Endometrial microvascular endothelial cells (primary cell): ENCODE data around the gene LRRC63. TPM values are rescaled to one million over a fixed set of nuclear protein-coding genes. Genes with fewer than 3 reads are reported as not detected.
"Not testable (repeated sequence)": the region's sequence is repeated elsewhere in the genome, so short reads cannot be mapped to it uniquely, and the experiment has no call there.

Source experiments
- in situ Hi-C: cut with HindIII; loops from 2 replicates; pipeline ENCODE4 v1.10.0; 2017; ENCODE audit warnings: low sequenced_read_pairs, low pct_unique_long_range_greater_than_20kb; ENCODE audit errors: inconsistent ontology term
- total RNA-seq: library from RNA; depleted of rRNA; stranded (reverse); fragments of >200 nt; gene quantifications from one replicate; pipeline ENCODE4 v1.2.3, GENCODE V29; 2015; ENCODE audit errors: inconsistent ontology term

LRRC63 gene, protein sequence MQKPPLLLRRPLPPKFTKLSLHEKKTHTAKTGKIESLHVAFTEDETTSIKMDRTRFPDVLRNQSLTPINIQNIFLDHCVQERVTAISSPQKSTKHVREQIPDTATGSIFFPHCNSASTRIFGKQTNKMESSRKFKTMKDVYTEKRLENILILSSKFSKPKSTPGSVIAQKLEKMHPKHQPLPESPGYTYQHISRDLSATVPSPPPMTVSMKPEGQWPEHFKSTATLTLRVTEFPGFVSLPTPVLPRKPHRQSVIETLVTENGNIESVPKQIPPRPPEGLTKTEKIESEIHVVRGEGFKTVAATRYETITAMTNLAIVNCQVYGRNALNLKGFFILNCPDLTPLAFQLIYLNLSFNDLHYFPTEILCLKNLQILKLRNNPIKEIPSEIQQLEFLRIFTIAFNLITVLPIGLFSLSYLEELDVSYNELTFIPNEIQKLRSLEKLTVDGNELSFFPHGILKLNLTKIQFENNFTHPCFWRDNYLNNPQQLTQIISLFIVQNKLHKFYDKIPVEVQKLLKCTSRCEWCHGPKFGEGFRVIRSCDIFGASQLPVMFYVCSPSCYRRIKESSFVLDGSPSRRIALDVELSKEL
- not detected for total RNA-seq

DNA sequence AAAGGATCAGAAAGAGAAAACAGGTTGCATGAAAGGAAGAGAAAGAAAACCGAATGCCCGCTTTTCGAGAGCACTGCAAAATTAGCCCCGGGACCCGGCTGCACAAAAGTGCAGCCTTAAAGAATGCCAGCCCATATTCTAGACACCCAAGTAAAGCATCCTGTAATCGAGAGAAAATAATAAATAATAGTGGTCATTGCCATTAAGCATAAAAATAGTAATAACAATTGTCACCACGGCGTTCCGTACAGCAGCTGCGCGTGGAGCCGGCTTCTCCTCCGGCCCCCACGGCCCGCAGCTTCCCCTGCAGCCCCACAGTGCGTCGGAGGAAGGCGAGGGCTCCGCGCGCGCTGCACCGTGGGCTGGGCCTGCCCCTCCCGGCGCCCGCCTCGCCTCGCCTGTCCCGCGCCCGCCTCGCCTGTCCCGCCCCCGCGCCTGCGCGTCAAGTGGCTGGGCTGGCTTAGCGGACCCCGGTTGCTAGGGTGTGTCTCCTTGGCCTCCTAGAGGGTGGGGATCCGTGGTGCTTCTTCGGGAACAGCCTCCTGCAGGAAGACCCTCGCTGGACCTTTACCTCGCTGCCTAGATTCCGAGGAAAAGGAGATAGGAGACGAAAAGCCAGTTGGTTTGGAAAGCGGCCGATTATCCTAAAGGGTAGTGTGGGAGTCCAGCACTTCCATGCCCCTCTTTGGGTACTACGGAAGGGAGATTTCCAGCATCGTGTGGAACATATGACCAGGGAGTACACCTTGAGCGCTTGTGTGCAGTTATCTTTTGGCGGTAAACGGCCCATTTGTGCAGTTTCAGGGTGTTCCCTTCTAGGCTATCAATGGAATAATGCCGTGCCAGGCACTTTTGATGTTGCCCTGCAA is at the start of gene LRRC63:
TSS of gene LRRC63 (plus strand) at position 446 of the 869 bp plus-strand sequence. CDS start 1,107 bp downstream, outside the sequence.
- in situ Hi-C loops = no loop called here

DNA sequence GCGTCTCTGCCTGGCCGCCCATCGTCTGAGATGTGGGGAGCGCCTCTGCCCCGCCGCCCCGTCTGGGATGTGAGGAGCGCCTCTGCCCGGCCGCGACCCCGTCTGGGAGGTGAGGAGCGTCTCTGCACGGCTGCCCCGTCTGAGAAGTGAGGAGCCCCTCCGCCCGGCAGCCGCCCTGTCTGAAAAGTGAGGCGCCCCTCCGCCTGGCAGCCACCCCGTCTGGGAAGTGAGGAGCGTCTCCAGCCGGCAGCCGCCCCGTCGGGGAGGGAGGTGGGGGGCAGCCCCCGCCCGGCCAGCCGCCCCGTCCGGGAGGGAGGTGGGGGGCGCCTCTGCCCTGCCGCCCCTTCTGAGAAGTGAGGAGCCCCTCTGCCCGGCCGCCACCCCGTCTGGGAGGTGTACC is 49.0 kb upstream of the LRRC63 start:
- in situ Hi-C loops = not testable (repeated sequence)

DNA sequence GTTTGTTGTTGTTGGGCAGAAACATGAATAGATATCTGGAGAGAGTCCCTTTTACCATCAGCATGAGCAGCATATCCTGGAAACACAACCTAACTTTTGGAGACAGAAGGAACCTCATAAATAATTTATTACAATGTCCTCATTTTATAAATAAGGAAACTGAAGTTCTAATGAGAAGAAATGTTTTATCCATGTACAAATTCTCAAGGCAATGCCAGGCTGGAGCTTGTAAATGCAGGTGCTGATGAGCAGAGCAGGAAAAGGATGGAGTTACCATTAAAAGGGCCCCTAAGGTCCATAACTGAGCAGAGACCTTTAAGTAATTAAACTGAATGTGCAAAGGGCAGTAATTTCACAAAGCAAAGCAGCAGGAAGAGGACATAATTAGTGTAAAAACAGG is 47.1 kb upstream of the LRRC63 start:
- in situ Hi-C loops = no loop called here

DNA sequence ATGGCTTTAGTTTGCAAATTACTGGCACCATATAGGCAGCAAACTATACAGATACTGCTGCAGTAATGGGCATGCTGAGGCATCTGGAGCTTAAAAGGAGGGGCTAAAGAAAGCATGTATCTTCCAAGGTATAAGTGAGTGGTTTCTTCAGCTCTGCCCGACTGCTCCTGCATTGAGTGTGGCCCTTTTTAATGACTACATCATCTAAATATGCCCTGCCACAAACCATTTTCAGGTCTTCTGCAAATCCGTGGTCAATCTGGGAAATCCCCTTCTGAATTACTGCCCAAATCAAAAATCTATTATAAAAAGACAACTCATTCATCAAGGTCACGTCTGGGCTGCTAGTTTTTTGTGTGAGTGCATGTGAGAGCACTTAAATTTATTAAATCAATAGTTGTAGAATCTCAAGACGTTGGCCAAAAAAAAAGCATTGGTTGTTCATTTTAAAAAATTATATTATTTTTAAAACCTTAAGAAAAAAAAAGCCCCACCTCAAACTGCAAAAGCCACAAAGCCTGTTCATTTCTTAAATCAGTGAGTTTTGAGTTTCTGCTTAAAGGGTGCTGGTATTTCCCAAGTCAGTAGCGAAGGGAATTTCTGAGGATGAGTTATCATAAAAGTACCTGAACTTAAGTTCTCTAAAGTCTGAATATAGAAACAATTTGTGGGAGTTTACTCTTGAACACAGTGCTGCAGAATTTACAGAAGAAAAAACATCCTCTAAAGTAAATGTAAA is 46.1 kb upstream of the LRRC63 start:
- in situ Hi-C loops = no loop called here

DNA sequence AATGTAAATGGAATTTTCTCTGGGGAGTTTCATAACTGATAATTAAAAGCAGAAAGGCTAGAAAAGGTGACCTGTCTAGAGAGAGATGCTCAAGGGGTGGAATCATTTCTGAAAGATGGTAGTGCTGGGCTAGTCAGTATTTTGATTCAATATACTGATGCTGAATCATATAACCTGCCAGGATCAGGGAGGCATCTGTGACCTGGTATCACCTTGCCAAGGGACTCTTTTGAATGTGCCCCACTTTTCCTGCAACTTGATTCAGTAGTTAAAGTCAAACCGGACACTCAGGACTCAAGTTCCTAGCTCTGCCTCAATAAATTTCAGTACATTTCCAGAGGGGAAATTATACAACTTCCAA is 45.5 kb upstream of the LRRC63 start:
- in situ Hi-C loops = no loop called here

DNA sequence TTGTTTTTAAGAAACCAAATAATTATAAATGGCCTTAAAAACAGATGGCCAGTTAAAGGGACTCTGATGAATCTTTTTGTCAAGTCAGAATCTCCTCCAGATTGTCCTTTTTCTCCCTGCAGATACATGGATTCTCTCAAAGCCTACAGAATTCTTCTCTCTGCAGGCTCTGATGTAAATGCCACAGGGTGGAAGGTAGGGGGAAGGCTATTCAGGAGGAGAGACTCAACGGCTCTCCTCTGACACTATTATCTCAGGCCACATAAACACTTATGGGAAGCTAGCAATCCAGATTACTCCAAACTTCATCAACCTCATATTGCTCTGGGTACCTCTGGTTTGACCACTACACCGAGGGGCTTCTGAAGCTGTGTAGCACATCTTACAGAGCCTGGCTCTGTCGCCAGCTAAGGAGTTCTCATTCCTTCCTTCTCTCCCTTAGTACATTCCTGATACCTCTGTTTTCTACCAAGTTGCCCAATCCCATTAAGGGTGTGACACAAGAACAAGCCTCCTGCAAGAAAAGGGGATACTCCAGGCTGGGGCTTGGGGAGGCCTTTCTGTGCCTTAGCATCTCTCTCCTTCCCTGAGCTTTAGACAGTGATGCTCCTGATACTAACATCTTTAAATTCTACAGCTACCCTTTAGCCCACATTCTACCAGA is 44.6 kb upstream of the LRRC63 start:
- in situ Hi-C loops = no loop called here

DNA sequence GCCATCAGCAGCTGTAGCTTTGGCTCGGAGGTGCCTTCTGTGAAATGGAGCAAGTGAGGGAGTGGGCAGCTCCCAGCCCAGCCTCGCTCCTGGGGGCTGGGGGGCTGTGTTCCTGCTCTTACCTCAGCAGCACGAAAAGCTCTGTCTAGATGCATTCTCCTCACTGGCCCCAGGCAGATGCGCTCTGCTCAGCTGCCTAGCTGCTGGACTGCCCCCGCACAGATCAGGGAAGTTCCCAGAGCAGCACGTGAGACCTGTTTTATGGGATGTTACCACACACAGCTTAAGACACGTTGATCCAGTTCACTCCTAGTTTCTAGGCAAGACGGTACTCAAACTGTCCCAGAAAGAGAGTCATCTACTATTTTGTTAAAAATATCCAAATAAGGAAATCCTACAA is 43.4 kb upstream of the LRRC63 start:
- in situ Hi-C loops = no loop called here

DNA sequence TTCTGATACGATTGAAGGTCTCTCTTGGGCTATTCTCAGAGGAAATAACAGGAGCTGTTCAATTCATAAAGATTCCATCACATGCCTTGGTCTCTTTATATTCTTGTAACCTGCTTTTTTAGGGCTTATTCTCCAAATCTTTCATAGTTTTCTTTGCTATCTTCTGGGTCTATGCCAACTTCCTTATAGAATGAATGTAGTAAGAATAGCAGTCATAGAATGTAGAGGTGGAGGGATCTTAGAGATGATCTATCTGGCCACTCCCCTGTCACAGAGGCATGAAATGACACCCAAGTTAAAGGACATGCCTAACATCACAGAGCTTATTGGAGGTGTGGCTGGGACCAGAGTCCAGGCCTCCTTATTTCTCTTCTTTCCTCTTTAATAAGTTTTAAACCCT is 42.9 kb upstream of the LRRC63 start:
- in situ Hi-C loops = no loop called here

DNA sequence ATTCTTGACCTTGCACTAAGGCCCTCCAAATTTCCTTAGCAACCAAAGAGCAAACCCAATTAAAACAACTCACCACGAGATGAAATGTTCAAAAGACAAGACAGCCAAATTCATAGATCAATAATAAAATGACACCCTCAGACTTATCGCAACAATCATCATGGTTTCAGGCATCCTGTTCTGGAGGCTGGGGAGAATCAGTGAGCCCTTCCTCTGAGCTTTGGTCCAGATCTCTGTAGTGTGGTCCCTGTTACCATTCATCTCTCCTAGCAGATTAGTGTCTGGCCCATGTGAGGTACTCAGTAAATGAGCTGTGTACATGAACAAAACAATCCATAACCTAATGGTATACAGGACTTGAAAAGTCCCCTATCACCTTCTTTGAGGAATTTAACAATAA is 42.0 kb upstream of the LRRC63 start:
- in situ Hi-C loops = no loop called here

DNA sequence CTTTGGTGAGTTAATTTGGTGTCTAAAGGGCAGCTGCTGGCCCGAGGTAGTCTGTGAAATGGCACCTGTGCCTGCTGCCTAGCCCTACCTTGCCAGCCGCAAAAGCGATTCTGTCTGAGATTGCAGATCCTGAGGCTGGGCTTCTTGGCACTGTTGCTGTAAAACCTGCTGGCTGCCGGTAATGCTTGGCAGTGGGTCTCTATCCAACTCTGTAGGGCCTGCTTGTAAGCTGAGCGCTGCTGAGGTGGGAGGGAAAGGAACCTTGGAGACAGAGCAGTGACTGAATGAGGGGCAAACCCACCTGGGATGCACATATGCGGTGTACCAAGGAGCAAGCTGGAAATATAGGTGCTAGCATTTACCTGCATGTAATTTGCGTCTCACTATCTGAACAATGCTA is 41.5 kb upstream of the LRRC63 start:
- in situ Hi-C loops = no loop called here

DNA sequence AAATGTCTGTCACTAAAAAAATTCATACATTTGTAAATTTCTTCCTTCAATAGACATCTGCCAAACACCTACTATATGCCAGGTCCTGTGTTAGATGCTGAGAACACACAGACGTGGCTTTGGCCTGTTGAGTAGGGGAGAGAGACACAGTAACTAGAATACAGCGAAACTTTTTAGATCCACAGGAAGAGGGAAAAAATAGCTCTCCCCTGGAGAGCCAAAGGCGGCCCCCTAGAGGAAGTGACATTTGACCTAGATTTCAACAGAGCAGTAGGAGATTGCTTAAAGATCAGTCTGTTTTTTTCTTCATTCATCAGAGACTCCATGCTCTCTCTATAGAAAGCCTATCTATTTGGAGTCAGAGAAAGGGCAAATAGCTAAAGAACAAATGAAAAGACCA is 41.0 kb upstream of the LRRC63 start:
- in situ Hi-C loops = no loop called here

DNA sequence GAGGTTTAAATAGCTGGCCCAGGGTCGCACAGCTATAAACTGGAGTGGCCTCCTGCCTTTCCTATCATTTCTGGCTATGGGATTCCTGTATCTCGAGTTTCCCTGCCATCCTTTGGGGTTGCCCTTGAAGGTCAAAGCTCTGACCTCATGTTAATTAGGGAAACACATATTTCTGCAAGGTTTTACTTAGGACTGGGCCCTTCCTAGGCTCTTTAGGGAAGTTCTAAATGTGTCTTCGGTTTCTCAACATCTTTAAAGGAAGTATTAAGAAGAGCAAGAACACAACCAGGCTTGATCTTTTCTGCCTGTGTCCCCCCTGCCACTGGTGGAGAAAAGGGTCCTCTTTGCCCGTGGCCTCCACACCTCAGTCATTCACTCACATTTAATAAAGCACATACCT is 40.5 kb upstream of the LRRC63 start:
- in situ Hi-C loops = no loop called here

DNA sequence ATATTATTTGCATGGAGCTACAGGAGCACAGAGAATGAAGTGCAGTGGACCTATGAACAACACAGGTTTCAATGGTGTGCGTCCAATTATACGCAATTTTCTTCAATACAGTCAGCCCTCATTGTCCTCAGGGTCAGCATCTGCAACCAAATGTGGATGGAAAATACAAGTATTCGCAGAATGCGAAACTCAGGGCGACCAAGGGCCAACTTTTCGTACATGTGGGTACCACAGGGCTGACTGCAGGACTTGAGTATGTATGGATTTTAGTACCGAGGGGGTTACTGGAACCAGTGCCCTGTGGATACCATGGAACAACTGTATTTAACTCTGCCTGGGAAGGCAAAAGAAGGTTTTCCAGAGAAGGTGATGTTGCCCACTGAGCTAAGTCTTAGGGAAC is 40.0 kb upstream of the LRRC63 start:
- in situ Hi-C loops = no loop called here

DNA sequence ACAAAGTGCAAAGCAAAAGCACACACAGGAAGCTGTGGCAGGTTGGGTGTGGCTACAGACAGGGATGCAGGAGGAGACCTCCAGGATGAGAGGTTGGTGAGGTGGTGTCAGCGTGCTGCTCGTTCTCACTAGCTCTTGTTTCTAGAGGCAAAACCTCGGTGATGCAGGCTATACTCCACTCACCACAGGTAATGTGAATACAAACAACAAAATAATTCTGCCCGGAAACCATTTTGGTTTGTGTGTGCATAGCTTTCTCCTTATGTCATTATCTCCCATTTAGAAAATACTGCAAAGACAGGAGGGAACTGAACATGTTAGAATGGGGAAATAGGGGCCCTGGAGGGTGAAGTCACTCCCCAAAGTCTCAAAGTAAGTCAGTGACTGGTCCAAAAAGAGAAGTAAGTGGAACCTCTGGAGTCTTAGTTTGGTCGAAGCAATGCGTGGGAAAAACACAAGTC is 39.2 kb upstream of the LRRC63 start:
- in situ Hi-C loops = no loop called here

DNA sequence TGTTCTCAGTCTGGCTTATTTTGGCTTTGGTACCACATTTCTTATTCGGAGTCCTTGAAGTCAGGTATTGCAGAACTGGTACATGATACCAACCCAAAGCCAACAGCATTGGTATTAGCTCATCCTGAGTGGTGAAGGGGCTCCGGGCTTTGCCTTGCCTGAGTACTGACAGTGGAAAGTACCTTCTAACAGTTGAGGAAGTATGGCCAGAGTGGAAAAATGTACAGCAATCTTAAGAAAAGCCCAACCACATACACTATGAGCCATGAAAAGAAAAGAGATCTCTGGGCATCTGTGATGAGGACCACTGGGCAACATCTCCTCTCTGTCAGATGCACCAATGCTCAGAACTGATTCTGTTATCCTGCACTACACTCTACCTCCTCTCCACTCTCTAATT is 38.1 kb upstream of the LRRC63 start:
- in situ Hi-C loops = no loop called here

DNA sequence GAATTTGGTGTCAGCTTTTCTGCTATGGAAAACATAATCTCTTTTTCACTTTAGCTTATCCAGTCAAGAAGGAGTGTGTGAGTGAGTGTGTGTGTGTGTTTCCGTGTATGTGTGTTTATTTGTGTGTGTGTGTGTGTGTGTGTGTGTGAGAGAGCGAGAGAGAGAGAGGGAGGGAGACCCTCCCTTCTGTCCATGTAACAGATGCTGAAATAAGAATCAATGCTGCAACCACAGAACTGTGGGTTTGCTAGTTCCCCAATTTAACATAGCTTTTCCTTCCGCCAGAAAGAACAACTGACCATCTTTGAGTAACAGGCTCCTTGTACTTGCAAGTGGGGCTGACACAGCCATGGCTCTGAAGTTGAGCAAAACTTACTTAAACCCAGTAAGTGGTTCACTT is 35.0 kb upstream of the LRRC63 start:
- in situ Hi-C loops = no loop called here

DNA sequence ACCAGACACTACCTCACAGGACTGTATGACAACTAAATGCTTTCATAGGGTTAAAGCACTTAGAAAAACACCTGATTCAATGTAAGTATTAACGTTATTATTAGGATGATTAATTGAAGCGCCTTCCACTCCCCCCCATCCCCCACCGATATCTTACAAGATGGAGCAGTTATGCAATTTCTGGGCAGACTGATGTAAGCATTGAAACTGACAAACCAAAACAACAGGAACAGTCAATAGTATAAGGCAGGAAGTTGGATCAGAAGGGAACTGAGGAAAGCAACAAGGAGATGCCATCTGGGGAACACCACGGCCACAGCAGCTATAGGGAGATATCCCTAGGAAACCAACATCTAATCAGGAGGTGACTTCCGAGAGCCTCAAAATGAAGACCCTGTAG is 33.6 kb upstream of the LRRC63 start:
- in situ Hi-C loops = no loop called here

DNA sequence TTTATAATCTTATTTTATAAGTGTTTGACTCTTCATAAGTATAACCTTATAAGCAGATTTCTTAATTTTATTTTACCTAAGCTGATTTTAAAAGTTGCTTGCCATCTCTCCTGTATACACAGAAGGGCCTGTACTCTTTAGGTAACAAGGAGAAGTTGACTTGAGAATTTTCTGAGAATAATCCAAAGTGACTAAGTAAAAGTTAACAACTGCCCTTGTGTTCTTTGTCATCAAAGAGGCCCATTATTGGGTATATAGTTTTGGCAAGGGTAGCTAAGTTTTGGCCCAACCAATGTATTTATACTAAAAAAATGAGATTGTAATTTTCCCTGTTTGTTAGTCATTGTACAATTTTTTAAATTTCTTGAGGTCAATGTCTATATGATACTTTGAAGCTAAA is 32.9 kb upstream of the LRRC63 start:
- in situ Hi-C loops = no loop called here

DNA sequence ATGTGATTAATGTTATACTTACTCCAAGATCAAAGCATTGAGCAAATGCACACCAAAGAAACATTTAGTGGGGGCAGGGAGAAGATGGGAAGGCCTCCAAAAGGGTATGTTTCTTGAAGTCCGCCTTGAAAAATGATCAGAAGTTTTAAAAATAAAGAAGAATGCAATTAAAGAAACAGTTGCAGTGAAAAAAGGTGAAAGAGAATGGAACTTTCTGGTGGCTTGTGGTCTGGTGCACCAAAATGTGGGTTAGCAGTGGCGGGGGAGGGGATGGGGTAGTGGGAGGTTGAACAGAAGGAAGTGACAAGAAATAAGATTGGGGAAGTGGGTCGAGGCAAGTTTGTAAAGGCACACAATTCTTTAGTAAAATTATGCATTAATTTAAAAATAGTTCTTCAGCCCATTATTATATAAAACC is 32.2 kb upstream of the LRRC63 start:
- in situ Hi-C loops = no loop called here
